Measurements from ENCODE around the gene ZNF587.

Gene ZNF587

GRCh38 chr19:57887195-57887941 lies 37.7 kb downstream of the ZNF587 start:
- DNase-seq (ENCODE audit: low spot score) = no peak

GRCh38 chr19:57888107-57888559 lies 38.5 kb downstream of the ZNF587 start:
- DNase-seq (ENCODE audit: low spot score) = peak; percentile 12

GRCh38 chr19:57888560-57889231 lies 39.0 kb downstream of the ZNF587 start, which contains the start of gene ZNF814:
ZNF814 (minus strand) TSS chr19:57889037; CDS start chr19:57888802, 235 bp downstream.
- peak; percentile 80 for DNase-seq (ENCODE audit: low spot score)

GRCh38 chr19:57890706-57891105 lies 41.0 kb downstream of the ZNF587 start:
- DNase-seq (ENCODE audit: low spot score) = peak; percentile 9

GRCh38 chr19:57900311-57900710 lies 50.7 kb downstream of the ZNF587 start:
- DNase-seq (ENCODE audit: low spot score) = no peak

- DNase-seq (ENCODE audit: low spot score) = no peak
Measured at GRCh38 chr19:57903618-57904184, 54.0 kb downstream of the ZNF587 start.

GRCh38 chr19:57905258-57905657 lies 55.6 kb downstream of the ZNF587 start:
- no peak for DNase-seq (ENCODE audit: low spot score)

- DNase-seq (ENCODE audit: low spot score) = no peak
Measured at GRCh38 chr19:57907394-57907793, 57.7 kb downstream of the ZNF587 start.

GRCh38 chr19:57914531-57914930 lies 64.9 kb downstream of the ZNF587 start:
- DNase-seq (ENCODE audit: low spot score) = no peak
